Skeletal muscle tissue (tissue), 4 donors: ENCODE measurements around the gene PRKD1. TPM values are rescaled to one million over a fixed set of nuclear protein-coding genes. Genes with fewer than 3 reads are reported as not detected.

ENCODE experiments used
- H3K27ac ChIP-seq: one replicate; pipeline ENCODE4 v1.7.0; 2013; ENCODE audit warnings: mild to moderate bottlenecking, low read depth, low read length, inconsistent platforms
- H3K27me3 ChIP-seq, 3 donors: one replicate each; pipeline ENCODE4 v1.7.0; 2013; ENCODE audit warnings: low read length in 3 of 3; ENCODE audit not compliant: control insufficient read depth in 3 of 3, insufficient read depth in 3 of 3
- H3K36me3 ChIP-seq, 3 donors: one replicate each; pipeline ENCODE4 v1.7.0; 2013; ENCODE audit warnings: low read length in 3 of 3; ENCODE audit not compliant: control insufficient read depth in 3 of 3, insufficient read depth in 3 of 3
- H3K4me1 ChIP-seq, 3 donors: one replicate each; pipeline ENCODE4 v1.7.0; 2013; ENCODE audit warnings: low read length in 3 of 3, mild to moderate bottlenecking in 3 of 3; ENCODE audit not compliant: control insufficient read depth in 3 of 3, insufficient read depth in 3 of 3
- H3K4me3 ChIP-seq, 3 donors: one replicate each; pipeline ENCODE4 v1.7.0; 2013; ENCODE audit warnings: low read length in 3 of 3
- H3K9ac ChIP-seq, 3 donors: one replicate each; pipeline ENCODE4 v1.7.0; 2013; ENCODE audit warnings: low read length in 3 of 3, mild to moderate bottlenecking in 3 of 3, moderate library complexity in 2 of 3, low read depth in 1 of 3
- H3K9me3 ChIP-seq, 3 donors: one replicate each; pipeline ENCODE4 v1.7.0; 2013; ENCODE audit warnings: low read length in 3 of 3; ENCODE audit not compliant: control insufficient read depth in 3 of 3
- total RNA-seq: library from RNA; depleted of rRNA; stranded (reverse); fragments of >200 nt; gene quantifications from one replicate; pipeline ENCODE4 v1.2.3, GENCODE V29; 2014
- donor health status: Osteomylitis.

The PRKD1 gene
- total RNA-seq, 1 donor from 2014 or later: 30.3 TPM

GRCh38 chr14:29756019-29756385 is 171.6 kb downstream of the PRKD1 start:
- no peaks in the 10 kb centered on the region for H3K9me3 ChIP-seq
- H3K9ac ChIP-seq: no peak overlapping the region

GRCh38 chr14:29755311-29756018 is 172.2 kb downstream of the PRKD1 start:
- H3K4me3 ChIP-seq: no peak overlapping the region

More at GRCh38 chr14:29756019-29756385, 171.6 kb downstream of the PRKD1 start:
- Histone ChIP-seq H3K27me3 (no peaks in the 10 kb centered on the region), H3K27ac (no peak overlapping the region), H3K36me3 (no peaks in the 10 kb centered on the region), H3K4me3 (no peak overlapping the region), H3K4me1 (no peaks in the 10 kb centered on the region)

GRCh38 chr14:29754134-29754533 is 173.5 kb downstream of the PRKD1 start:
- H3K36me3 ChIP-seq: no peaks in the 10 kb centered on the region
- H3K9me3 ChIP-seq: no peaks in the 10 kb centered on the region
- H3K27ac ChIP-seq: no peak overlapping the region
- H3K27me3 ChIP-seq: no peaks in the 10 kb centered on the region
- no peak overlapping the region for H3K4me3 ChIP-seq
- no peak overlapping the region for H3K9ac ChIP-seq
- no peaks in the 10 kb centered on the region for H3K4me1 ChIP-seq

More at GRCh38 chr14:29755311-29756018, 172.2 kb downstream of the PRKD1 start:
- Histone ChIP-seq H3K9ac (no peak overlapping the region), H3K27ac (no peak overlapping the region), H3K4me1 (no peaks in the 10 kb centered on the region), H3K36me3 (no peaks in the 10 kb centered on the region), H3K27me3 (no peaks in the 10 kb centered on the region), H3K9me3 (no peaks in the 10 kb centered on the region)

GRCh38 chr14:29752221-29752923 is 175.3 kb downstream of the PRKD1 start:
- Histone ChIP-seq H3K4me1 (no peaks in the 10 kb centered on the region), H3K9ac (no peak overlapping the region), H3K27ac (no peak overlapping the region), H3K27me3 (no peaks in the 10 kb centered on the region), H3K4me3 (no peak overlapping the region), H3K36me3 (no peaks in the 10 kb centered on the region), H3K9me3 (no peaks in the 10 kb centered on the region)

- Histone ChIP-seq H3K4me3 (no peak overlapping the region), H3K9ac (no peak overlapping the region), H3K27ac (no peak overlapping the region), H3K9me3 (no peaks in the 10 kb centered on the region), H3K4me1 (peaks cover 0 to 6% (median 0%) of the 10 kb centered on the region in 3 donors), H3K36me3 (no peaks in the 10 kb centered on the region), H3K27me3 (no peaks in the 10 kb centered on the region)
These were observed 177.8 kb downstream of the PRKD1 start for GRCh38 chr14:29749829-29750228.

- no peak overlapping the region for H3K9ac ChIP-seq
- no peak overlapping the region for H3K4me3 ChIP-seq
- no peak overlapping the region for H3K27ac ChIP-seq
- H3K27me3 ChIP-seq: no peaks in the 10 kb centered on the region
- peaks cover 0 to 6% (median 0%) of the 10 kb centered on the region in 3 donors for H3K4me1 ChIP-seq
- no peaks in the 10 kb centered on the region for H3K36me3 ChIP-seq
- H3K9me3 ChIP-seq: no peaks in the 10 kb centered on the region
These were observed 178.3 kb downstream of the PRKD1 start for GRCh38 chr14:29749327-29749726.

GRCh38 chr14:29745863-29746262 is 181.8 kb downstream of the PRKD1 start:
- no peak overlapping the region for H3K9ac ChIP-seq
- peaks cover 8 to 15% (median 9%) of the 10 kb centered on the region in 3 donors for H3K4me1 ChIP-seq
- no peaks in the 10 kb centered on the region for H3K36me3 ChIP-seq
- H3K27ac ChIP-seq: no peak overlapping the region
- H3K4me3 ChIP-seq: no peak overlapping the region
- H3K9me3 ChIP-seq: no peaks in the 10 kb centered on the region
- no peaks in the 10 kb centered on the region for H3K27me3 ChIP-seq

GRCh38 chr14:29743531-29743930 is 184.1 kb downstream of the PRKD1 start:
- no peak overlapping the region for H3K4me3 ChIP-seq
- no peaks in the 10 kb centered on the region for H3K36me3 ChIP-seq
- H3K27me3 ChIP-seq: no peaks in the 10 kb centered on the region
- peaks cover 8 to 15% (median 12%) of the 10 kb centered on the region in 3 donors for H3K4me1 ChIP-seq
- H3K27ac ChIP-seq: no peak overlapping the region
- no peak overlapping the region for H3K9ac ChIP-seq
- no peaks in the 10 kb centered on the region for H3K9me3 ChIP-seq

- Histone ChIP-seq H3K4me3 (peak overlapping the region in 1 of 3 donors; percentile 26), H3K36me3 (no peaks in the 10 kb centered on the region), H3K9ac (no peak overlapping the region), H3K4me1 (peaks cover 8 to 15% (median 12%) of the 10 kb centered on the region in 3 donors), H3K27me3 (no peaks in the 10 kb centered on the region), H3K9me3 (no peaks in the 10 kb centered on the region), H3K27ac (no peak overlapping the region)
These were observed 185.7 kb downstream of the PRKD1 start for GRCh38 chr14:29741909-29742401.

- Histone ChIP-seq H3K9ac (no peak overlapping the region), H3K4me1 (peaks cover 8 to 12% (median 9%) of the 10 kb centered on the region in 3 donors), H3K4me3 (no peak overlapping the region), H3K9me3 (no peaks in the 10 kb centered on the region), H3K27ac (no peak overlapping the region), H3K36me3 (no peaks in the 10 kb centered on the region), H3K27me3 (no peaks in the 10 kb centered on the region)
These were observed 187.2 kb downstream of the PRKD1 start for GRCh38 chr14:29740491-29740890.
